NCI-H82 treated with DMSO at 0.1 percent for 48 hours (cell line): ENCODE measurements around the gene AREL1.

Source experiments
- DNase-seq: peaks from one replicate; lab custom pipeline; 2025; ENCODE audit not compliant: unreplicated experiment; lab: John Stamatoyannopoulos, UW

AREL1 gene

GRCh38 chr14:74661726-74662450, 51.0 kb downstream of the AREL1 start:
- no peak for DNase-seq

GRCh38 chr14:74660863-74661262, 52.0 kb downstream of the AREL1 start:
- DNase-seq: no peak

GRCh38 chr14:74660167-74660566, 52.7 kb downstream of the AREL1 start:
- no peak for DNase-seq

- DNase-seq: no peak
Measured at GRCh38 chr14:74658535-74659131, 54.2 kb downstream of the AREL1 start.

GRCh38 chr14:74656964-74657363, 55.9 kb downstream of the AREL1 start:
- DNase-seq: no peak

GRCh38 chr14:74655599-74656395, 57.1 kb downstream of the AREL1 start:
- no peak for DNase-seq

- no peak for DNase-seq
Measured at GRCh38 chr14:74654931-74655330, 57.9 kb downstream of the AREL1 start.

- DNase-seq: no peak
Measured at GRCh38 chr14:74653386-74654138, 59.3 kb downstream of the AREL1 start.

GRCh38 chr14:74652541-74652940, 60.3 kb downstream of the AREL1 start:
- DNase-seq: no peak

GRCh38 chr14:74650927-74651686, 61.8 kb downstream of the AREL1 start:
- no peak for DNase-seq

GRCh38 chr14:74649673-74650072, 63.2 kb downstream of the AREL1 start:
- no peak for DNase-seq

GRCh38 chr14:74649167-74649566, 63.7 kb downstream of the AREL1 start:
- DNase-seq: no peak

- DNase-seq: no peak
Measured at GRCh38 chr14:74648601-74649000, 64.3 kb downstream of the AREL1 start.

GRCh38 chr14:74647678-74648461, 65.0 kb downstream of the AREL1 start:
- DNase-seq: no peak

GRCh38 chr14:74647061-74647677, 65.7 kb downstream of the AREL1 start:
- DNase-seq: no peak

GRCh38 chr14:74645756-74646470, 67.0 kb downstream of the AREL1 start:
- no peak for DNase-seq

- no peak for DNase-seq
Measured at GRCh38 chr14:74645244-74645643, 67.6 kb downstream of the AREL1 start.

- no peak for DNase-seq
Measured at GRCh38 chr14:74641601-74642391, 71.1 kb downstream of the AREL1 start.
